ENCODE data around the gene HPX.

GRCh38 chr11:6476571-6476970 lies 35.8 kb upstream of the HPX start:
- TF ChIP-seq GATA2 (IDR thresholded peaks at IDR 0.05; ENCODE audit: low read depth, low read length) (no peak), GATA3 (IDR thresholded peaks at IDR 0.05; ENCODE audit: low read depth, low read length) (no peak)
